Hepatocyte (in vitro differentiated cells): Measurements from ENCODE around the gene LCAT. TPM values are rescaled to one million over a fixed set of nuclear protein-coding genes. Genes with fewer than 3 reads are reported as not detected.
A peak's percentile ranks its signal among the peaks of the same experiment; 100 is the strongest.
"Not testable (repeated sequence)": the region's sequence is repeated elsewhere in the genome, so short reads cannot be mapped to it uniquely, and the experiment has no call there.

Experiments
- DNase-seq: peaks from one replicate; pipeline ENCODE4 v3.0.0-alpha.2; 2016; ENCODE audit warnings: low spot score
- H2AFZ ChIP-seq: fragments of 200-600 bp; sonication (generic); 2 replicates; pipeline ENCODE4 v1.6.0; 2016; ENCODE audit warnings: antibody characterized with exemption, mild to moderate bottlenecking
- H3K27ac ChIP-seq: fragments of 200-600 bp; sonication (generic); 2 replicates; pipeline ENCODE4 v1.5.1; 2016; ENCODE audit warnings: mild to moderate bottlenecking
- H3K27me3 ChIP-seq: fragments of 200-600 bp; sonication (generic); 2 replicates; pipeline ENCODE4 v1.6.1; 2016
- H3K36me3 ChIP-seq: fragments of 200-600 bp; sonication (generic); replicated peaks from 2 replicates; pipeline ENCODE4 v1.5.1; 2016; ENCODE audit warnings: low read depth; ENCODE audit not compliant: insufficient read depth
- H3K4me1 ChIP-seq: fragments of 200-600 bp; sonication (generic); 2 replicates; pipeline ENCODE4 v1.5.1; 2016; ENCODE audit warnings: mild to moderate bottlenecking, moderate library complexity; ENCODE audit not compliant: insufficient read depth
- H3K4me2 ChIP-seq: fragments of 200-600 bp; sonication (generic); 2 replicates; pipeline ENCODE4 v1.6.0; 2016
- H3K4me3 ChIP-seq: fragments of 200-600 bp; sonication (generic); 2 replicates; pipeline ENCODE4 v1.5.1; 2016; ENCODE audit warnings: mild to moderate bottlenecking
- H3K79me2 ChIP-seq: fragments of 200-600 bp; sonication (generic); 2 replicates; pipeline ENCODE4 v1.6.0; 2017; ENCODE audit warnings: mild to moderate bottlenecking
- H3K9me2 ChIP-seq: fragments of 200-600 bp; sonication (generic); replicated peaks from 2 replicates; pipeline ENCODE4 v1.6.0; 2017; ENCODE audit warnings: mild to moderate bottlenecking; ENCODE audit not compliant: insufficient read depth
- H3K9me3 ChIP-seq: fragments of 200-600 bp; sonication (generic); 2 replicates; pipeline ENCODE4 v1.5.1; 2016; ENCODE audit warnings: low read depth, mild to moderate bottlenecking
- H4K20me1 ChIP-seq: fragments of 200-600 bp; sonication (generic); 2 replicates; pipeline ENCODE4 v1.6.0; 2016; ENCODE audit warnings: mild to moderate bottlenecking; ENCODE audit not compliant: insufficient read depth, poor library complexity, severe bottlenecking
- EZH2 ChIP-seq: fragments of 200-600 bp; sonication (generic); IDR thresholded peaks from 2 replicates; pipeline ENCODE4 v1.6.1; 2016; ENCODE audit warnings: antibody characterized with exemption, mild to moderate bottlenecking, borderline replicate concordance
- EZH2phosphoT487 ChIP-seq: fragments of 200-600 bp; sonication (generic); IDR thresholded peaks from one replicate; pipeline ENCODE4 v1.6.1; 2018; ENCODE audit warnings: antibody characterized with exemption, mild to moderate bottlenecking, low read depth, moderate library complexity; ENCODE audit not compliant: unreplicated experiment, severe bottlenecking
- WGBS: methylation state at CpG from one replicate; pipeline ENCODE4 v1.1.6; 2016; ENCODE audit warnings: low lambda C conversion rate; ENCODE audit errors: missing lambda C conversion rate; 5-methylcytosine and 5-hydroxymethylcytosine counted together
- polyA plus RNA-seq: library from polyadenylated mRNA; unstranded; fragments of >200 nt; fragmentation: Nextera tagmentation; extraction: Ambion mirVana; gene quantifications from 2 replicates; pipeline ENCODE4 v1.2.1, GENCODE V29; 2016
- total RNA-seq: library from RNA; depleted of rRNA; stranded (reverse); fragments of >200 nt; gene quantifications from 2 replicates; pipeline ENCODE4 v1.2.3, GENCODE V29; 2014
- TF ChIP-seq, protein P1 (sequence below): fragments of 200-600 bp; sonication (generic); IDR thresholded peaks from 2 replicates; pipeline ENCODE4 v1.5.1; 2016; ENCODE audit warnings: antibody characterized with exemption, mild to moderate bottlenecking; ENCODE audit not compliant: poor library complexity

The LCAT gene
- total and polyA plus RNA-seq, 2 experiments from 2014 or later = 15.6 to 44.6 TPM

DNA sequence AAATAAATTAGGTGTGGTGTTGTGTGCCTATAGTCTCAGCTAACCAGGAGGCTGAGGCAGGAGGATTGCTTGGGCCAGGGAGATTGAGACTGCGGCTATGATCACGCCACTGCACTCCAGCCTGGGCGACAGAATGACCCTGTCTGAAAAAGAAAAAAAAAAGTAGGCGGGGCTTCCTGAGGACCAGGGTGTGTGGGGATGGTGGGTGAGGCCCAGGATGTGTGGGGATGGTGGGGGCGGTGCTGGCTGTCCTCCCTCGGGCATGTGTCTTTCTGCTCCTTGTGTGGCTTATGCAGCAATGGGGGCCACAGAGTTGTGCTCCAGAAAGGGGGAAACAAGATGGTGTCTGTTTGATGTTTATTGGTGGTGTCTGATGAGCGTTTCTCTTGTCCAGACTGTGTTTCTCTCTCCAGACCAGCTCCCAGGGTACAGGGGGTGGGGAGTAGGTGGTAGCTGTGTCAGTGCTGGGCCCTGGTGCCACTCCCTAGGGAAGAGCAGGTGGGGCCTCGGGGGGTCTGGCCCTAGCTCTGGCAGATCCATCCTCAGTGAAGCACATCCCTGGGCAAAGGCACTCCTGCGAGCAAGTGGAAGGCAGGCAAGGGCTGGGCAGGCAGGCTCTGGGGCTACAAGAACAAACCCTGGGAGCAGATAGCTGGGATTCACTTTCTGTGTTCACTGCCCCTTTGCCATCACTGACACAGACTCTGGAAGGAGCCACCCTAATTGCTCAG is 2.3 kb downstream of the LCAT start:
- Histone ChIP-seq H3K27ac (no peak overlapping the region), H2AFZ (no peak overlapping the region), H3K4me1 (peaks cover 8% of the 10 kb centered on the region), H3K4me3 (no peak overlapping the region), H3K27me3 (no peaks in the 10 kb centered on the region), H3K79me2 (peaks cover 24% of the 10 kb centered on the region), H3K36me3 (no peaks in the 10 kb centered on the region), H3K9me2 (no peaks in the 10 kb centered on the region), H4K20me1 (no peaks in the 10 kb centered on the region), H3K9me3 (no peaks in the 10 kb centered on the region), H3K4me2 (no peak overlapping the region)
- WGBS = 91% methylated on average over 9 of the region's 9 CpGs
- DNase-seq = no peak
- TF ChIP-seq EZH2 = no peak
- TF ChIP-seq EZH2phosphoT487 = no peak
- TF ChIP-seq, protein P1, sequence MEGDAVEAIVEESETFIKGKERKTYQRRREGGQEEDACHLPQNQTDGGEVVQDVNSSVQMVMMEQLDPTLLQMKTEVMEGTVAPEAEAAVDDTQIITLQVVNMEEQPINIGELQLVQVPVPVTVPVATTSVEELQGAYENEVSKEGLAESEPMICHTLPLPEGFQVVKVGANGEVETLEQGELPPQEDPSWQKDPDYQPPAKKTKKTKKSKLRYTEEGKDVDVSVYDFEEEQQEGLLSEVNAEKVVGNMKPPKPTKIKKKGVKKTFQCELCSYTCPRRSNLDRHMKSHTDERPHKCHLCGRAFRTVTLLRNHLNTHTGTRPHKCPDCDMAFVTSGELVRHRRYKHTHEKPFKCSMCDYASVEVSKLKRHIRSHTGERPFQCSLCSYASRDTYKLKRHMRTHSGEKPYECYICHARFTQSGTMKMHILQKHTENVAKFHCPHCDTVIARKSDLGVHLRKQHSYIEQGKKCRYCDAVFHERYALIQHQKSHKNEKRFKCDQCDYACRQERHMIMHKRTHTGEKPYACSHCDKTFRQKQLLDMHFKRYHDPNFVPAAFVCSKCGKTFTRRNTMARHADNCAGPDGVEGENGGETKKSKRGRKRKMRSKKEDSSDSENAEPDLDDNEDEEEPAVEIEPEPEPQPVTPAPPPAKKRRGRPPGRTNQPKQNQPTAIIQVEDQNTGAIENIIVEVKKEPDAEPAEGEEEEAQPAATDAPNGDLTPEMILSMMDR = no peak

DNA sequence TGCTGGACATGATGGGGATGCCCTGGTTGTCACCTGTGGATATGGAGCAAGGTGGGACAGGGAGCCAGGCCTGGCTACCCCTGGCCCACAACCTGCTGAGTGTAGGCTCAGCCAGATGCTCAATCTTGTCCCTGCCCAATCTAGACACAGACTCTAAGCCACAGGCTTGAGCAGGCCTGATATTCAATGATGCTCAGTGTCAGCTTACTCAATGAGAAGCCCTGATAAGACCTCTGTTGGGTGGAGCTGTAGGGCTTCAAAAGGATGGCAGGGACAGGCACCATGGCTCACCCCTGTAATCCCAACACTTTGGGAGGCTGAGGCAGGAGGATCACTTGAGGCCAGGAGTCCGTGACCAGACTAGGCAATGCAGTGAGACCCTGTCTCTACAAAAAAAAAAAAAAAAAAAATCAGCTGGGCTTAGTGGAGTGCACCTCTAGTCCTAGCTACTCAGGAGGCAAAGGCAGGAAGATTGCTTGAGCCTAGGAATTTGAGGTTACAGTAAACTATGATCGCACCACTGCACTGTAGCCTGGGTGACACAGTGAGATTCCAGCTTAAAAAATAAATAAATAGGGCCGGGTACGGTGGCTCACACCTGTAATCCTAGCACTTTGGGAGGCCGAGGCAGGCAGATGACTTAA is 3.4 kb downstream of the LCAT start:
- no peak for DNase-seq
- Histone ChIP-seq H2AFZ (no peak overlapping the region), H4K20me1 (no peaks in the 10 kb centered on the region), H3K9me3 (no peaks in the 10 kb centered on the region), H3K36me3 (no peaks in the 10 kb centered on the region), H3K4me2 (no peak overlapping the region), H3K27me3 (no peaks in the 10 kb centered on the region), H3K4me3 (no peak overlapping the region), H3K9me2 (no peaks in the 10 kb centered on the region), H3K27ac (no peak overlapping the region), H3K4me1 (peaks cover 8% of the 10 kb centered on the region), H3K79me2 (peaks cover 24% of the 10 kb centered on the region)
- WGBS = 99% methylated on average over 5 of the region's 5 CpGs
- TF ChIP-seq, protein P1 = no peak
- TF ChIP-seq EZH2phosphoT487 (no peak), EZH2 (no peak)

DNA sequence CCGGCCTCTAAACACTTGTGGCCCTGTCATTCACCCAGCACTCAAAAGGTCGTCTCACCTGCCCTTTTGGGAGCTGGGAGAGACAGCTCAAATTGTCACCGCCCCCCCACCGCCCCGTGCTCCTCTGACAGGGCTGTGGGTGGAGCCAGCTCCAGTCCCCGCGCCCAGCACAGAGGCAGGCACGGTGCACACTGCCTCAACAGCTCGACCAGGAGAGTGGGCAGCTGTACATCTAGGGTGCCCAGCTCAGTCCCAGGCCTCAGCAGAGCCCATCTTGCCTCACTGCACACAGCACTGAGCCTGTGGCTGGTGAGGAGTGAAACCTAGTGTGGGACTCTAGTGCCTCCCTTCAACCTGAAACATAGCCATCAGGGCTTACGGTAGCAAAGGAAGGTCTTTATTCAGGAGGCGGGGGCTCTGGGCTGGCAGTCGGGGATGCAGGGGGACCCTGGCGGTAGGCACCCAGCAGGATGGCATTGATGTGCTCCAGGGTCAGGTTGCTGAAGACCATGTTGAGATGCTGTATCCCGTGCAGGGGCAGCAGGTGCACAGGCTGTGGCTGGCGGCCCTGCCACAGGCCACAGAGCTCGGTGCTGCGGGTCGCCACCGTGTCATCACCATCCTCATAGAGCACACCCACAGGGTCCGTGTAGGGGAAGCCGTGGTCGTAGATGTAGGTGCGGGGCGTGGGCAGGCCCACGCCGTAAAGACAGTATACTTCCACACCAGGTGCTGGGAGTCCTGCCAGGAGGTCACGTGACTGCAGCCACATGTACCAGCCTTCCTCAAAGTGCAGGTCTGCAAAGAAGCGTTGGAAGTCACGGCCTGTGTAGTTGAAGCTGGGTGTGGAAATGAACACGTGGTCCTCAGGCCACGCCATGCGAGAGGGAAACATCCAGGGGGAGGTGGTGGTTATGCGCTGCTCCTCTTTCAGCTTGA is 4.1 kb downstream of the LCAT start:
- Histone ChIP-seq H3K4me3 (no peak overlapping the region), H4K20me1 (no peaks in the 10 kb centered on the region), H2AFZ (no peak overlapping the region), H3K9me3 (no peaks in the 10 kb centered on the region), H3K27me3 (no peaks in the 10 kb centered on the region), H3K27ac (no peak overlapping the region), H3K9me2 (no peaks in the 10 kb centered on the region), H3K36me3 (no peaks in the 10 kb centered on the region), H3K79me2 (peaks cover 24% of the 10 kb centered on the region), H3K4me2 (no peak overlapping the region), H3K4me1 (peaks cover 8% of the 10 kb centered on the region)
- WGBS = 93% methylated on average over 33 of the region's 33 CpGs
- TF ChIP-seq EZH2 (no peak), EZH2phosphoT487 (no peak)
- TF ChIP-seq, protein P1 = no peak
- DNase-seq = no peak

DNA sequence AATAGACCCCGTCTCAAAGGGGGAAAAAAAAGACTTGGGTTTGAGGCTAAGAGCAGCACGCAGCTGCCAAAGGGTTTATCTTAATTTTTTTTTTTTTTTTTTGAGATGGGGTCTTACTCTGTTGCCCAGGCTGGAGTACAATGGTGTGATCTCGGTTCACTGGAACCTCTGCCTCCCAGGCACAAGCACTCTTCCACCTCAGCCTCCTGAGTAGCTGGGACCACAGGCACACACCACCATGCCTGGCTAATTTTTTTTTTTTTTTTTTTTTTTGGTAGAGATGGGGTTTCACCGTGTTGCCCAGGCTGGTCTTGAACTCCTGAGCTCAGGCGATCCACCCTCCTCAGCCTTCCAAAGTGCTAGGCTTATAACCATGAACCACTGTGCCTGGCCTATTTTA is 6.2 kb downstream of the LCAT start:
- Histone ChIP-seq H3K79me2 (peaks cover 24% of the 10 kb centered on the region), H3K4me2 (peak overlapping the region; percentile 83)
- not testable (repeated sequence) for H3K4me3 ChIP-seq, H3K27ac ChIP-seq, H3K36me3 ChIP-seq, H3K4me1 ChIP-seq, H2AFZ ChIP-seq, DNase-seq, H3K27me3 ChIP-seq, H3K9me3 ChIP-seq, H4K20me1 ChIP-seq, H3K9me2 ChIP-seq
- 96% methylated on average over 5 of the region's 5 CpGs for WGBS
